Neural crest cell (in vitro differentiated cells): Measurements from ENCODE around the gene MICU1. TPM values are rescaled to one million over a fixed set of nuclear protein-coding genes. Genes with fewer than 3 reads are reported as not detected.
"Not testable (repeated sequence)": the region's sequence is repeated elsewhere in the genome, so short reads cannot be mapped to it uniquely, and the experiment has no call there.

Experiments used
- DNase-seq: peaks from one replicate; pipeline ENCODE4 v3.0.0; 2021; ENCODE audit warnings: low read depth, mixed read lengths, low spot score
- H3K27ac Mint-ChIP-seq: one replicate; pipeline ENCODE4 v1.8.0; 2021; ENCODE audit warnings: mild to moderate bottlenecking, mixed read lengths; ENCODE audit not compliant: unreplicated experiment
- H3K27me3 Mint-ChIP-seq: 2 replicates; pipeline ENCODE4 v1.8.0; 2021; ENCODE audit warnings: low read depth, mild to moderate bottlenecking, mixed read lengths
- H3K36me3 Mint-ChIP-seq: 2 replicates; pipeline ENCODE4 v1.8.0; 2021; ENCODE audit warnings: low read depth, mild to moderate bottlenecking, mixed read lengths
- H3K4me1 Mint-ChIP-seq: 2 replicates; pipeline ENCODE4 v1.8.0; 2021; ENCODE audit warnings: mixed read lengths
- H3K4me3 Mint-ChIP-seq: one replicate; pipeline ENCODE4 v1.8.0; 2021; ENCODE audit warnings: mild to moderate bottlenecking, mixed read lengths
- H3K9me3 Mint-ChIP-seq: 2 replicates; pipeline ENCODE4 v1.8.0; 2021; ENCODE audit warnings: mixed read lengths
- CTCF ChIP-seq: fragments of 200-600 bp; sonication (generic); conservative IDR thresholded peaks from 2 replicates; pipeline ENCODE4 v1.5.0; 2021; ENCODE audit warnings: antibody characterized with exemption, mild to moderate bottlenecking
- total RNA-seq: library from RNA; stranded (reverse); gene quantifications from 2 replicates; pipeline ENCODE4 v1.2.1, GENCODE V29; 2021

The MICU1 gene
- total RNA-seq, 1 donor from 2014 or later = 34.1 TPM

GRCh38 chr10:72455889-72456595 lies 169.8 kb downstream of the MICU1 start:
- H3K27me3 Mint-ChIP-seq = no peaks in the 10 kb centered on the region
- H3K4me1 Mint-ChIP-seq = no peaks in the 10 kb centered on the region
- peak overlapping the region; percentile 68 for H3K27ac Mint-ChIP-seq
- no peak for DNase-seq
- H3K4me3 Mint-ChIP-seq = no peak overlapping the region
- H3K36me3 Mint-ChIP-seq = peaks cover 6% of the 10 kb centered on the region
- H3K9me3 Mint-ChIP-seq = no peaks in the 10 kb centered on the region
- TF ChIP-seq CTCF = no peak

- TF ChIP-seq CTCF = no peak
- no peaks in the 10 kb centered on the region for H3K27me3 Mint-ChIP-seq
- no peak overlapping the region for H3K27ac Mint-ChIP-seq
- no peak for DNase-seq
- no peaks in the 10 kb centered on the region for H3K9me3 Mint-ChIP-seq
- H3K4me1 Mint-ChIP-seq = no peaks in the 10 kb centered on the region
- no peak overlapping the region for H3K4me3 Mint-ChIP-seq
- H3K36me3 Mint-ChIP-seq = no peaks in the 10 kb centered on the region
These were observed 175.9 kb downstream of the MICU1 start for GRCh38 chr10:72449941-72450441.

DNA sequence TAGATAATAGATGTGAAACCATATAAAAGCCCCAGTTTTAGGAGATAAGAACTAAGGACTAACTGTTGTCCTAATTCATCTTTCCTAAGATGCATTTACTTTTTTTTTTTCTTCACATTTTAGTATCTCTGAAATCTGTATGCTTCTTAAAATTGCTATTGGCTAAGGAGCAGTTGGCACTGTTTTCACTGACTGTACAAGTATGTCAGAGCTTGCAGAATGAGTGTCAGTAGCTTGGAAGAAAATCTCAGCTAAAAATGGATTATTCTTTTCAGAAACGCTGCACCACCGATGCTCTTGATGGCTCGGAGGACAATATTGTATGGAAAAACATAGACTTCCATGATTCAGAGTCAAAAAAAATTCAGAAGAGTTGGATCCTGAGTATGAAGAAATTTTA lies 180.0 kb downstream of the MICU1 start:
- no peak for TF ChIP-seq CTCF
- H3K4me3 Mint-ChIP-seq = no peak overlapping the region
- DNase-seq = no peak
- H3K27me3 Mint-ChIP-seq = no peaks in the 10 kb centered on the region
- no peak overlapping the region for H3K27ac Mint-ChIP-seq
- no peaks in the 10 kb centered on the region for H3K4me1 Mint-ChIP-seq
- H3K36me3 Mint-ChIP-seq = peaks cover 11% of the 10 kb centered on the region
- peaks cover 2% of the 10 kb centered on the region for H3K9me3 Mint-ChIP-seq

DNA sequence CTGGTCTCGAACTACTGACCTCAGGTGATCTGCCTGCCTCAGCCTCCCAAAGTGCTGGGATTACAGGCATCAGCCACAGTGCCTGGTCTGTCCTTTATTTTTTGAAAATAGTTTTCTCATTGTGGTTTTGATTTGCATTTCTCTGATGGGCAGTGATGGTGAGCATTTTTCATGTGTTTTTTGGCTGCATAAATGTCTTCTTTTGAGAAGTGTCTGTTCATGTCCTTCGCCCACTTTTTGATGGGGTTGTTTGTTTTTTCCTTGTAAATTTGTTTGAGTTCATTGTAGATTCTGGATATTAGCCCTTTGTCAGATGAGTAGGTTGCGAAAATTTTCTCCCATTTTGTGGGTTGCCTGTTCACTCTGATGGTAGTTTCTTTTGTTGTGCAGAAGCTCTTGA lies 182.9 kb downstream of the MICU1 start:
- peaks cover 24% of the 10 kb centered on the region for H3K36me3 Mint-ChIP-seq
- H3K4me1 Mint-ChIP-seq, H3K27ac Mint-ChIP-seq, DNase-seq, H3K27me3 Mint-ChIP-seq, H3K4me3 Mint-ChIP-seq: not testable (repeated sequence)
- H3K9me3 Mint-ChIP-seq = peaks cover 13% of the 10 kb centered on the region

DNA sequence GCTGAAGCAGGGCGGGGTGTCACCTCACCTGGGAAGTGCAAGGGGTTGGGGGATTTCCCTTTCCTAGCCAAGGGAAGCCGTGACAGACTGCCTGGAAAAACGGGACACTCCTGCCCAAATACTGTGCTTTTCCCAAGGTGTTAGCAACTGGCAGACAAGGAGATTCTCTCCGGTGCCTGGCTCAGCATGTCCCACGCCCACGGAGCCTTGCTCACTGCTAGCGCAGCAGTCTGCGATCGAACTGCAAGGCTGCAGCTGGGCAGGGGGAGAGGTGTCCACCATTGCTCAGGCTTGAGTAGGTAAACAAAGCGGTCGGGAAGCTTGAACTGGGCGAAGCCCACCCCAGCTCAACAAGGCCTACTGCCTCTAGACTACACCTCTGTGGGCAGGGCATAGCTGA lies 190.3 kb downstream of the MICU1 start:
- Mint-ChIP-seq H3K9me3 (peaks cover 9% of the 10 kb centered on the region), H3K4me1 (no peaks in the 10 kb centered on the region), H3K27ac (no peak overlapping the region), H3K36me3 (peaks cover 18% of the 10 kb centered on the region), H3K4me3 (no peak overlapping the region), H3K27me3 (no peaks in the 10 kb centered on the region)
- DNase-seq = no peak
- no peak for TF ChIP-seq CTCF

GRCh38 chr10:72430936-72431335 lies 194.9 kb downstream of the MICU1 start:
- not testable (repeated sequence) for H3K27me3 Mint-ChIP-seq, H3K4me3 Mint-ChIP-seq, H3K36me3 Mint-ChIP-seq, H3K27ac Mint-ChIP-seq, DNase-seq, H3K9me3 Mint-ChIP-seq
- peaks cover 14% of the 10 kb centered on the region for H3K4me1 Mint-ChIP-seq
